GM23248 (cell line): ENCODE measurements around the gene NAA25. TPM values are rescaled to one million over a fixed set of nuclear protein-coding genes. Genes with fewer than 3 reads are reported as not detected.

ENCODE experiments used
- DNase-seq: peaks from one replicate; pipeline ENCODE4 v3.0.0-alpha.2; 2015
- H2AFZ ChIP-seq: fragments of 200-600 bp; sonication (generic); 2 replicates; pipeline ENCODE4 v1.6.1; 2016; ENCODE audit warnings: antibody characterized with exemption
- H3F3A ChIP-seq: fragments of 200-600 bp; sonication (generic); 2 replicates; pipeline ENCODE4 v1.6.1; 2016; ENCODE audit warnings: mild to moderate bottlenecking, antibody characterized with exemption, mixed run types; ENCODE audit not compliant: insufficient read depth
- H3K27ac ChIP-seq: fragments of 200-600 bp; sonication (generic); 2 replicates; pipeline ENCODE4 v1.5.1; 2016; ENCODE audit warnings: mild to moderate bottlenecking
- H3K27me3 ChIP-seq: fragments of 200-600 bp; sonication (generic); replicated peaks from 2 replicates; pipeline ENCODE4 v1.6.1; 2016; ENCODE audit warnings: mild to moderate bottlenecking; ENCODE audit not compliant: insufficient read depth
- H3K36me3 ChIP-seq: fragments of 200-600 bp; sonication (generic); 2 replicates; pipeline ENCODE4 v1.6.1; 2016; ENCODE audit warnings: low read depth, mild to moderate bottlenecking
- H3K4me1 ChIP-seq: fragments of 200-600 bp; sonication (generic); 2 replicates; pipeline ENCODE4 v1.6.1; 2016; ENCODE audit warnings: mild to moderate bottlenecking; ENCODE audit not compliant: insufficient read depth
- H3K4me2 ChIP-seq: fragments of 200-600 bp; sonication (generic); one replicate; pipeline ENCODE4 v1.6.1; 2016; ENCODE audit warnings: mild to moderate bottlenecking; ENCODE audit not compliant: unreplicated experiment
- H3K4me3 ChIP-seq: fragments of 200-600 bp; sonication (generic); 2 replicates; pipeline ENCODE4 v1.5.1; 2016; ENCODE audit warnings: mild to moderate bottlenecking
- H3K79me2 ChIP-seq: fragments of 200-600 bp; sonication (generic); 2 replicates; pipeline ENCODE4 v1.6.1; 2016; ENCODE audit warnings: mild to moderate bottlenecking; ENCODE audit not compliant: insufficient read depth
- H3K9ac ChIP-seq: fragments of 200-600 bp; sonication (generic); 2 replicates; pipeline ENCODE4 v1.6.1; 2016; ENCODE audit warnings: mild to moderate bottlenecking
- H3K9me2 ChIP-seq: fragments of 200-600 bp; sonication (generic); 2 replicates; pipeline ENCODE4 v1.6.1; 2016; ENCODE audit warnings: mixed run types, mild to moderate bottlenecking, moderate library complexity; ENCODE audit not compliant: insufficient read depth
- H3K9me3 ChIP-seq: fragments of 200-600 bp; sonication (generic); one replicate; pipeline ENCODE4 v1.6.1; 2017; ENCODE audit warnings: low read depth
- H4K20me1 ChIP-seq: fragments of 200-600 bp; sonication (generic); 2 replicates; pipeline ENCODE4 v1.6.0; 2016; ENCODE audit not compliant: insufficient read depth
- EZH2 ChIP-seq: fragments of 200-600 bp; sonication (generic); IDR thresholded peaks from 2 replicates; pipeline ENCODE4 v1.6.1; 2018; ENCODE audit warnings: antibody characterized with exemption, mild to moderate bottlenecking; ENCODE audit not compliant: insufficient read depth, poor library complexity, severe bottlenecking
- EZH2phosphoT487 ChIP-seq: fragments of 200-600 bp; sonication (generic); IDR thresholded peaks from 2 replicates; pipeline ENCODE4 v1.6.1; 2018; ENCODE audit warnings: antibody characterized with exemption, moderate library complexity, mild to moderate bottlenecking, low read depth; ENCODE audit not compliant: insufficient read depth
- WGBS, 2 experiments: methylation state at CpG; one replicate each; pipeline ENCODE4 v1.1.6; 2015 to 2017; ENCODE audit warnings: low lambda C conversion rate in 2 of 2, low coverage in 1 of 2; ENCODE audit errors: missing lambda C conversion rate in 2 of 2; 5-methylcytosine and 5-hydroxymethylcytosine counted together
- in situ Hi-C: fragments of 300-500 bp; cut with MboI; formaldehyde crosslinking; loops from 2 replicates; pipeline ENCODE4 v1.15.0; 2020
- polyA plus RNA-seq: library from polyadenylated mRNA; unstranded; fragments of >200 nt; fragmentation: Nextera tagmentation; extraction: Ambion mirVana; gene quantifications from 2 replicates; pipeline ENCODE4 v1.2.1, GENCODE V29; 2016
- total RNA-seq: library from RNA; depleted of rRNA; stranded (reverse); fragments of >200 nt; shearing (Covaris generic); gene quantifications from 2 replicates; pipeline ENCODE4 v1.2.3, GENCODE V29; 2014

NAA25 gene
- total and polyA plus RNA-seq, 2 experiments from 2014 or later = 15.2 to 16.1 TPM

DNA sequence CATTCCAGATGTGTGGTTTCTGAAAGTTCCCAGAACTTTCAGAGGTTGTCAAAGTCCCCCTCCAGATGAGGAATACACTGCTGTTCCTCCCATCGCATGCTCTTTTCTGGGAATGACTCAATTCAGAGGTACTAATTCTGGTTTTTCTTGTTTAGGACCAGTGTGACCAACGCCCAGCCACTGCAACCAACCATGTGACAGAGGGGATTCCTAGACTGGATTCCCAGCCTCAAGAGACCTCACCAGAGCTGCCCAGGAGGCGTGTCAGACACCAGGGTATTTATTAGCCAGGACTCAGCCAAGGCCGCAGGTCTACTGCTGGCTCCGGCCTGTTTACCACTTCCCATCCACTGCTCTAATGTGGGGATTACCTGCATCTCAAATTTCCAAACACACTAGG is 41.0 kb upstream of the NAA25 start:
- DNase-seq = no peak
- Histone ChIP-seq H3K4me1 (no peaks in the 10 kb centered on the region), H3K36me3 (peaks cover 57% of the 10 kb centered on the region)

DNA sequence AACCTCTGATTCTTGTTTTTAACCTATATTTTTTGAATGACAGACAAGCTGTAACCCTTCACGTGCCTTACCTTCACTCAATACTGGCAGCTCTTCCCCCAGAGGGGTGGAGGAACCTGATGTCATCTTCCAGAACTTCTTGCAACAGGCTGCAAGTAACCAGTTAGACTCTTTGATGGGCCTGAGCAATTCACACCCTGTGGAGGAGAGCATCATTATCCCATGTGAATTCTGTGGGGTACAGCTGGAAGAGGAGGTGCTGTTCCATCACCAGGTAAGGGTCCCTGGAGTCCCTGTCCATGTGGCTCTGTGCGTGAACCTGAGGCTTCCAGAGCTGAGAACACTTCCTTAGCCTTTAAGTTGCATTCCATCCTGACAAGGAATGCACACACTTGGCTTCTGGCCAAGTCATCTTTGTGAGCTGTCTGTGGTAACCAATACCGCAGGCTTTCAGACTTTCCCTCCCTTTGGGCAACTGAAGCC is 39.5 kb upstream of the NAA25 start:
- Histone ChIP-seq H3K4me2 (no peak overlapping the region), H2AFZ (no peak overlapping the region), H3F3A (no peaks in the 10 kb centered on the region), H3K79me2 (no peaks in the 10 kb centered on the region), H3K4me1 (no peaks in the 10 kb centered on the region), H3K9ac (no peak overlapping the region), H3K4me3 (no peak overlapping the region), H3K9me3 (no peaks in the 10 kb centered on the region), H4K20me1 (no peaks in the 10 kb centered on the region), H3K36me3 (peaks cover 55% of the 10 kb centered on the region), H3K27ac (no peak overlapping the region), H3K27me3 (no peaks in the 10 kb centered on the region), H3K9me2 (no peaks in the 10 kb centered on the region)
- TF ChIP-seq EZH2 = no peak
- TF ChIP-seq EZH2phosphoT487 = no peak
- DNase-seq = peak; percentile 51
- 73 to 85% methylated on average over 3 of the region's 3 CpGs for WGBS, 2 experiments
- in situ Hi-C loops = no loop called here

More for the DNA sequence above, 41.0 kb upstream of the NAA25 start:
- no peaks in the 10 kb centered on the region for H3F3A ChIP-seq
- no peaks in the 10 kb centered on the region for H3K9me3 ChIP-seq
- H3K9me2 ChIP-seq = no peaks in the 10 kb centered on the region
- H3K27ac ChIP-seq = no peak overlapping the region
- no peak overlapping the region for H3K4me2 ChIP-seq
- in situ Hi-C loops = no loop called here
- no peak overlapping the region for H3K9ac ChIP-seq
- no peak overlapping the region for H3K4me3 ChIP-seq
- WGBS, 2 experiments = 75 to 81% methylated on average over 5 of the region's 5 CpGs
- H3K79me2 ChIP-seq = no peaks in the 10 kb centered on the region
- no peaks in the 10 kb centered on the region for H4K20me1 ChIP-seq
- TF ChIP-seq EZH2phosphoT487 (no peak), EZH2 (no peak)
- no peak overlapping the region for H2AFZ ChIP-seq
- no peaks in the 10 kb centered on the region for H3K27me3 ChIP-seq

DNA sequence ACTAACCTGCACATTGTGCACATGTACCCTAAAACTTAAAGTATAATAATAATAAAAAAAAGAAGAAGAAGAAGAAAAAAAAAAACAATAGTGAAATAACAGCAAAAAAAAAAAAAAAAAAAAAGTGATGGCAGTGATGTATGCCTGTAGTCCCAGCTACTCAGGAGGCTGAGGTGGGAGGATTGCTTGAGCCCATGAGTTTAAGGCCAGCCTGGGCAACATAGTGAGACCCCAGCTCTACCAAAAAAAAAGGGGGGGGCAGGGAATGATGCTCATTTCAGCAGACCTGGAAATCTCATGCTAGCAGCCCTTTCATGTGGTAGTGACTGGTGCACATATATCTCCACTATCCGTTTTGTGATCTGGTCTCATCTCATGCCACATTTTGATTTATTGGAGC is 37.5 kb upstream of the NAA25 start:
- Histone ChIP-seq H3K4me2 (no peak overlapping the region), H3K27ac (no peak overlapping the region), H3F3A (no peaks in the 10 kb centered on the region), H3K9me2 (no peaks in the 10 kb centered on the region), H3K9me3 (no peaks in the 10 kb centered on the region), H3K4me3 (no peak overlapping the region), H3K4me1 (no peaks in the 10 kb centered on the region), H2AFZ (no peak overlapping the region), H3K79me2 (no peaks in the 10 kb centered on the region), H3K27me3 (no peaks in the 10 kb centered on the region), H3K36me3 (peaks cover 59% of the 10 kb centered on the region), H3K9ac (no peak overlapping the region), H4K20me1 (no peaks in the 10 kb centered on the region)
- WGBS, 2 experiments = 83 to 87% methylated on average over 1 of the region's 1 CpG
- DNase-seq = no peak
- in situ Hi-C loops = no loop called here
- TF ChIP-seq EZH2phosphoT487 (no peak), EZH2 (no peak)

DNA sequence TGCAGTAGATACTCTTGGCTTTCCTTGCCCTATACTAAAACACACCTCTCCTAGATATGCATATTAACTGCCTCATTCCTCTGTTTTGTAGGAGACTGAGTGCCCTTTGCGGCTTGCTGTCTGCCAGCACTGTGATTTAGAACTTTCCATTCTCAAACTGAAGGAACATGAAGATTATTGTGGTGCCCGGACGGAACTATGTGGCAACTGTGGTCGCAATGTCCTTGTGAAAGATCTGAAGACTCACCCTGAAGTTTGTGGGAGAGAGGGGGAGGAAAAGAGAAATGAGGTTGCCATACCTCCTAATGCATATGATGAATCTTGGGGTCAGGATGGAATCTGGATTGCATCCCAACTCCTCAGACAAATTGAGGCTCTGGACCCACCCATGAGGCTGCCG is 32.1 kb upstream of the NAA25 start:
- TF ChIP-seq EZH2 (no peak), EZH2phosphoT487 (no peak)
- Histone ChIP-seq H3K9me3 (no peaks in the 10 kb centered on the region), H3K36me3 (peaks cover 67% of the 10 kb centered on the region), H3K9me2 (no peaks in the 10 kb centered on the region), H4K20me1 (no peaks in the 10 kb centered on the region), H3K79me2 (no peaks in the 10 kb centered on the region), H3K27me3 (no peaks in the 10 kb centered on the region), H2AFZ (no peak overlapping the region), H3K4me1 (no peaks in the 10 kb centered on the region), H3K4me3 (no peak overlapping the region), H3K9ac (no peak overlapping the region), H3F3A (no peaks in the 10 kb centered on the region), H3K27ac (no peak overlapping the region), H3K4me2 (no peak overlapping the region)
- WGBS, 2 experiments = 99% methylated on average over 5 of the region's 5 CpGs
- no peak for DNase-seq
- in situ Hi-C loops = no loop called here

DNA sequence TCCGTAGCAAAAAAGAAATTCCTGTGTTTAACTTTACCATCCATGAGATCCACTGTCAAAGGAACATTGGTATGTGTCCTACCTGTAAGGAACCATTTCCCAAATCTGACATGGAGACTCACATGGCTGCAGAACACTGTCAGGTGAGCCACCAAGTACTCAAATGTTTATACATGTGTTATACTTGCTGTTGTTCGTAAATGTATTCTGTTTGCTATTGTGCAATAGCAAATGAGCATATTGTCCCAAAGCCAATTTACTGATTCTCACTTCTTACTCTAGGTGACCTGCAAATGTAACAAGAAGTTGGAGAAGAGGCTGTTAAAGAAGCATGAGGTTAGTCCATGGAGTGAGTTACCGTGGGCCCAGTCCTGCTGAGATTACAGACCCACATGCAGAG is 26.1 kb upstream of the NAA25 start:
- Histone ChIP-seq H3K36me3 (peaks cover 55% of the 10 kb centered on the region), H3K9me3 (no peaks in the 10 kb centered on the region), H3K4me3 (no peak overlapping the region), H3K4me2 (no peak overlapping the region), H3K27ac (no peak overlapping the region), H3K4me1 (peaks cover 23% of the 10 kb centered on the region), H3K27me3 (no peaks in the 10 kb centered on the region), H3K9me2 (no peaks in the 10 kb centered on the region), H2AFZ (no peak overlapping the region), H4K20me1 (no peaks in the 10 kb centered on the region), H3K9ac (no peak overlapping the region), H3F3A (no peaks in the 10 kb centered on the region; the same call in 1 of the 2 replicates), H3K79me2 (peaks cover 36% of the 10 kb centered on the region)
- TF ChIP-seq EZH2 = no peak
- TF ChIP-seq EZH2phosphoT487 = no peak
- WGBS, 2 experiments = 83 to 85% methylated on average over 3 of the region's 3 CpGs
- in situ Hi-C loops = no loop called here
- no peak for DNase-seq
